GM10847 (cell line): ENCODE measurements around the gene ADAMTS9.

ENCODE experiments used
- POLR2A ChIP-seq: IDR thresholded peaks from 2 replicates; pipeline ENCODE4 v1.6.1; 2011; ENCODE audit not compliant: insufficient read length; ENCODE audit errors: extremely low read depth

Gene ADAMTS9

DNA sequence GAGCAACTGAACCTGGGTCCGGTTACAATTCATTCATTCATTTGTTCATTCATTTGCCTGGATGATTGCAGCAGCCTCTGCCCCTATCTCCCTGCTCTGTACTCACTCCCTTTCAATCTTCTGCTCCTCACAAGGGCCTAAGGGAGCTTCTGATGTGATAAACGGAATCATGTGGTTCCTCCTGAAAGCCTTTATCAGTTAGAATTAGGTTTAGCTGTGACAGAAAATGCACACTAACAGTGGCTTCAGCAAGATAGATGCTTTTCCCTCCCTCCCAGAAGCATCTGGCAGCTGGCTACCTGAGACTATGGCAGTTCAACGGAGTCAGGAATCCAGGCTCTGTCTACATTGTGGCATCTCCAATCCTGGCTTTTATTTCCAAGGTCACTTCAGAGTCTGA lies 196.0 kb downstream of the ADAMTS9 start:
- no peak for TF ChIP-seq POLR2A

DNA sequence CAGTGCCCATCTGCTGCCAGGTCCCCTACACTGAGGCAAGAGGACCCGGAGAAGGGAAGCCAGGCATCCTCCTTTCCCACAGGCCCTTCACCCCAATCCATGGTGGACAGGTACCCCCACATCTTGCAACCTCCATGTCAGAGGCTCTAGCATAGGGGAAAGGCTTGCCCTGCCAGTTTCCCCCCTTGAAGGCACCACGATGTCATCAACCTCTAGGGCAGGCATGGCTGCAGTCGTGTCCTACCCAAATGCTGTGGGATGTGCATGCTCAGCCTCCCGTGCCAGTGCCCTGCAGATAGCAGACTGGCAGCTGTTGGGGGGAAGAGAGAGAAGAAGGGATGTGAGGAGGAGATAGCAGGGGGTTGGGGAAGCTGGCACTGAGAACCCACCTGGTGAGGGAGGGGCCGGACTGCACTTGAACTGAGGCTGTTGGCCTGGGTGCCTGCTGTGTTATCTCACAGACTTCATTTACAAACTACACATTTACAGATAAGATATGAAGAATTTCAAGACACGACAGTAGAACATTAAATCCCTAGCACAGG lies 197.5 kb downstream of the ADAMTS9 start:
- no peak for TF ChIP-seq POLR2A

DNA sequence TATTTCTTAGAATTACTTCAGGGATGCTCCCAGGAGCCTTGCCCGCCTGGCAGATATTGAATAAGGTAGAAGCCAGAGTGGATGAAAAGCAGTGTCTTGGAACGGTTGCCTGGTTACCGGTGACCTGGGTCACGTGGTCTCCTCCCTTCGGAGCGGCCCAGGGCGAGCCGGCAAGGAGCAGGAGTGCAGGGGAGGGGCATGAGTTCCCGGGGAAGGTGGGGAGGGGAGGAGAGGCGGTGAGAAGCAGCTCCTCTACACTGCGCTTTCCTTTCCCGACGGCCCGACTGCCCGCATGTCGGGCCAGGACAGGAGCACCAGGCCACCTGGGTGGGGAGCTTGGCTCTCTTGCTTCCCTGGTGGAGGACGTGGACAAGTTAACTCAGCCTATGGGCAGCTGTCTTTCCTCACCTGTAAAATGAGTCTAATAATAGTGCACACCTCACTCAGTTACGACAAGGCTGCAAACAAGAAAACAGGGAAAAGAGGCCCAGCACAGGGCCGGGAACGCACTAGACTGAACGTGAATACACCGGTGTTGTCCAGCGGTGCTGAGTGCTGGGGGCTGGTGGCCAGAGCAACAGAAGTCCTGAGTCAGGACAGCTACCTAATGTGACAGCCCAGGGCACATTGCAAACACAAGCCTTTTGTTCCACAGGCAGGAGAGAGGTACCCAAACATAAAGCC lies 198.3 kb downstream of the ADAMTS9 start:
- no peak for TF ChIP-seq POLR2A

DNA sequence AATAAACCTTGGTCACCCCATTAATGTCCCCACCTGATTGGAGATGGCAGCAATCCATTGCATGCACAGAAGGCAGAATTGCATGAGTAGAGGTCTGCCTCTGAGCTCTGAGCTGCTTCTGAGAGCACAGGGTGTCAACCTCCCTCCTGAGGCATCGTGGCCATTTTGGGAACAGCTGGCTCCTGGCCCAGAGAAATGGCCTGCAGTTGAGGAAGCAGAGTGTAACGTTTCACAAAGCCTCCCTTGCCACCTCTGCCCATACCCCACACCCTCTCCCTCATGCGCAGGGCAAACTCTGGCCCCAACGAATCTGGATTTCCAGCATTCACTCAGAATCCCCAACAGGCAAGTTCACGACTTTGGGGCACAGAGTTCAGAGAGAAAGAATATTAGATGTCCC lies 198.9 kb downstream of the ADAMTS9 start:
- TF ChIP-seq POLR2A = no peak

DNA sequence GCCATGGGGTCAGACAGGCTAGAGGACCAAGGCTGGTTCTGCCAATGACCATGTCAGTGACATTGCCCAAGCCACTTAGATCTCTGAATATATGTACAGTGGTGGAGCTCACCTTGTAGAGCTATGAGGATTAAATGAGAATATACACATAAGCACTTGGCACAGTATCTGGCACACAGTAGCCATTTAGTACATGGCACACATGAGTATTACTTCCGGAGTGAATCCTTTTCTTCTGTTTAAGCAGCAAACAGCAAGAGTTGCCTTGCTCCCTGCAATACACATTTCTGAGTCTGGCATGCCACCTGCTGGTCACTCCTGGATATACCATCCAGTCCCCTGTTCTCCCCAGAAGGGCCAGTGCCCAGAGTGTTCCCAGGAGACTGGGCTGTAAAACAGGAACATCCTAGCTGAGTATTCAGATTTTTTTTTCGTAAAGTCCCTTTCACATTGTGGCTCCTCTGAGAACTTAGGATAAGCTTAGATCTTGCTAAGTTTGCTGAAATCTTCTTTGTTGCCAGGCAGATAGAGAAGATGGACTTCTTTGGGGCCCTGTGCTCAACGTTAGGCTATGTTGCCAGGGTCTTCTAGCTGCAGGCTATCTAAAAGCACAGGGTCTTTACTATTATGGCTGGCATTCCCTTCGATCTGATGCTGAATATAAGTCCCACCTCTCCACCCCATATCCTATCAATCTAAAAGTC lies 203.4 kb downstream of the ADAMTS9 start:
- no peak for TF ChIP-seq POLR2A

DNA sequence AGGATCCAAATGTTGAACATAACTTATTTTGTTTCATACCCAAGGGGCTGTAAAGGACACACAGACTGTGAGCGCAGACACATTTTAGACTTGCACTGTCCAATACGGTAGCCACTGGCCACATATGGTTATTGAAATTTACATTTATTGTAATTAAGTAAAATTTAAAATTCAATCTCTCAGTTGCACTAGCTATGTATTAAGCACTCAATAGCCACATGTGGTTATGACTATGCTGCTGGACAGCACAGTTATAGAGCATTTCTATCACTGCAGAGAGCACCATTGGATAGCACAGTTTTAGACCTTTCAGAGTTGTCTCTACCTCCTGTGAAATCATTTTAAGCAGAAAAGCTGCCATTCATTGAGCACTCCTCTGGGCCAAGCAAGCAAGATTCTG lies 204.3 kb downstream of the ADAMTS9 start:
- TF ChIP-seq POLR2A = no peak

DNA sequence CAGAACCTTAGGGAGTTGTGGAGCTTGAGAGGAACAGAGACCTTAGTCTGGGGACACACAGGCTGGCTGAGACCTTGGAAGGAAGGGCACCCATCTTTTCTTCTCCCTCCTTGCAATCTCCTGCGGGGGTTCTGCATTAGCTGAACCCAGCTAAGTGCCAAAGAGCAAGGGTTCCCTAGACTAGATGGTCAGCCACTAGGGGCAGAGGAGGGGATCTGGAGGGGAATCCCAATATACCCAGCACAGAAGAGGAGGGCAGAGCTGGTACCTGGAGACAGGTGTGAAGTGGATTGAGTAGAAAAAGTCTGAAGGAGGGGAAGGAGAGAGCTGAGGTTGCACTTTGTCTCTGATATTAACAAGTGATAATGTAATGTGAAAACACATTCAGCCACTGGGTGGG lies 212.8 kb downstream of the ADAMTS9 start:
- no peak for TF ChIP-seq POLR2A

DNA sequence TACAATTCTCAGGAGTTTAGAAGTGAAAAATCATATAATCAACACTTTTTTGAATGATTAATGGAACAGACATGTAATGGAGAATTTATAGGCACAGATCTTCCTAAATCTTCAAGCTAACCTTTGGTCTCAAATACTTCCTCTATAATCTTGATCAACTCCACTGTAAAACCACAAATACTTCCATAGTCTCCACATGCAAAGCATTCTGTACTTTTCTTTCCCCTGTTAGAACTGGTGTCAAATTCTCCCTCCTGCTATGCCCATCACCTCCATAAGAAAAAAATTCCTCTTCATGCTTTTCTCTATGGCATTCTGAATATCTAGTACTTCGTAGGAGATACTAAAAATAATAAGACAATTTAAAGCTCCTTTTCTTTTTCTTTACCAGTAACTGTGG lies 214.3 kb downstream of the ADAMTS9 start:
- no peak for TF ChIP-seq POLR2A

DNA sequence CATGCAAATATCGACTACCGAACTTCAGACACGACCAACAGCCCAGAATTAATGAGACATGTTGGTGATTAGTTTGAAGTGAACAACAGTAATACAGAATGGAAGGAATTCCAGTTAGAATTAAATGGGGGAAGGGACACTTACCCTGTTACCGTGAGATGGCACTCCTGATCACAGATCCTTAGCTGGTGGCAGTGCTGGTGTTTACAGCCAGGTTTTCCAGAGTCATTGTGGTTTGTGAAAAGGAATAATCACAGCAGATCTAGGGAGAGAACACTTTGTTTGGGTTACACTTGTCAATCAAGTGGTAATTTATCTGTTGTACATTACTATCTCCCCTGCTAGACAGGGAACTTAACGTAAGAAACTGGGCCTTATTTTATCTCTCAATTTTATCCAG lies 217.4 kb downstream of the ADAMTS9 start:
- no peak for TF ChIP-seq POLR2A

DNA sequence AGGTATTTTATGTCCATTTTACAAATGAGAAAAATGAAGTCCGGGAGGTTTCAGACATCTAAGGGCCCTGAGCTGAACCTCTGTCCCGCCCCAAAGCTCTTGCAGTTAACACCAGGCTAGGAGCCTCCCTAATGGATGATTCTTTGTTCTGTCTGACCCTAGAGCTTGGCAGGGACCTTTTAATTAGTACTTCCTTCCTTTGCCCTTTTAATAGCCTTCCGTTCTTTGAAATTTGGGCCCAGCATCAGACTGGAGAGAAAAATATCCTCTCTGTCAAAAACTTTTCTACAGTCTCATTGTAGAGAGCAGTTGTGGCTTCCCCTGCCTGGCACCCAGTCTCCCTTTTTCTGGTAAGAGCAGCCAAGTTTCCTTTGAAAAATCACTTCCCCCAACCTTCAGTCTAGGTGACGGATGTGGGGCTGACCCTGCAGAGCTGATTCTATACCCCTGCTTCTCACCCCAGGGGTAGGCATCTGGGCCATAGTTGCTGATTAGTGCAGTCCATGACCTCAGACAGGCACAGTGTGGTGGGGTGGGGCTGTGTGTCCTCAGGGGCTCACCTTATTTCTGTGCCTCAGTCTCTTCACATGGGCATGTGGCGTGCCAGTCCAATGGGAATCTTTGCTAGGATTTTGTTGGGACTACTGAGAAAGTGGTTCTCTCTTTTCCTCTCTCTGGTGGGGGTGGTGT lies 220.4 kb downstream of the ADAMTS9 start:
- no peak for TF ChIP-seq POLR2A
